NCI-H2227 (cell line): Measurements from ENCODE around the gene SLC16A4.

ENCODE experiments used
- DNase-seq: peaks from one replicate; lab custom pipeline; 2025; ENCODE audit not compliant: unreplicated experiment; lab: John Stamatoyannopoulos, UW

SLC16A4 gene

DNA sequence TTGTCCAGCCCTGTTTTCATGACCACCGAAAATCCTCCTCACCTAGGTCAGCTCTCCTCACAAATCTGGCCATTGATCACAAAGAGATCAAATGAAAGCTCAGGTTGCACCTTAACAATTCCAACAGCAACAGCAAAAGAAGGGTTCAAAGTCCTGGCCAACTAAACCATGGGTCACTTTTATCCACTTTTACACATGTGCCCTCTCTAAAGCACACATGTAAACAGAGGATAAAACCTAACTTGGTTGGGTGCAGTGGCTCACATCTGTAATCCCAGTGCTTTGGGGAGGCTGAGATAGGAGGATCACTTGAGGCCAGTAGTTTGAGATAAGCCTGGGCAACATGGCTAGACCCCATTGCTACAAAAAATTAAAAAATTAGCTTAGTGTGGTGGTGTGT, 55.6 kb downstream of the SLC16A4 start:
- no peak for DNase-seq

DNA sequence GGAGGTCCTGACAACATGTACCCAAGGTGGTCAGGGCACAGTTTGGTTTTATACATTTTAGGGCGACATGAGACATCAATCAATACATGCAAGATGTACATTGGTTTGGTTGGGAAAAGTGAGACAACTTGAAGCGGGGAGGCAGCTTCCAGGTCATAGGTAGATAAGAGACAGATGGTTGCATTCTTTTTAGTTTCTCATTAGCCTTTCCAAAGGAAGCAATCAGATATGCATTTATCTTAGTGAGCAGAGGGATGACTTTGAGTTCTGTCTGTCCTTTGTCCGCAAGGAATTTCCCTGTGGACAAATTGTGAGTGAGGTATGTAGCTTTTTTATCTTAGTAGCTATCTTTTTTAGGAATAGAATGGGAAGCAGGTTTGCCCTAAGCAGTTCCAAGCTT, 62.1 kb downstream of the SLC16A4 start:
- DNase-seq: no peak

DNA sequence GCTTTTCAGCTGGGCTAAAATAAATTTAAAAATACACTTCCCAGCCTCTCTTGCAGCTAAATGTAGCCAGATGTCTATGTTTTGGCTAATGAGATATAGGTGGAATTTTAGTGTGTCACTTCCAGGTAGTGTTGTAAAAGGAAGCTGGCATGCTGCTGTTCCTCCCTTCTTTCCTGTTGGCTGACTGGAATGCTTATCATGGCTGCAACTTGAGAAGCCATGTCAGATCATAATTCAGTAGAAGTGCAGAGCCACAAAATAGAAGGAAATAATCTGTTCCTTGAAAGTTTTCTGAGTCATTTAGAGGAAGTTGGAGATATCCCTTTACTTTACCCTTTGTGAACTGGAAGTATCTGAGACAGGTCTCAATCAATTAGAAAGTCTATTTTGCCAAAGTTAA, 62.6 kb downstream of the SLC16A4 start:
- DNase-seq: no peak

DNA sequence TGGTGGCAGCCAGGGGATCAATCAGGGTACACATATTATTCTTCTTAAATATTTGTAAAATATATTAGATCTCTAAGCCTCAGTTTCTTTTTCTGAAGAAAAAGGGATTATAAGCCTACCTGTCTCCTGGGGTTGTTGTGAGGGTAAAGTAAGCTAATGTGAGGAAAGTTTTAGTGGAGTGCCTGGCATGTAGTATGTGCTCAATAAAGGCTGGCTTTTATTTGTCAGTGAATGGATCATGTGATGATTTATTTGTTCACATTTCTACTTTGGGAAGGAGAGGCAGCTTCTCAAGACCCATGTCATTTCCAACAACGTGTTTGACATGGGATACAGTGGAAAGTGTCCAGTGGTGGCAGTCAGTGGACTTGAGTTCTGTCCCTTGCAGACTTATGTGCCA, 64.0 kb downstream of the SLC16A4 start:
- DNase-seq: no peak

DNA sequence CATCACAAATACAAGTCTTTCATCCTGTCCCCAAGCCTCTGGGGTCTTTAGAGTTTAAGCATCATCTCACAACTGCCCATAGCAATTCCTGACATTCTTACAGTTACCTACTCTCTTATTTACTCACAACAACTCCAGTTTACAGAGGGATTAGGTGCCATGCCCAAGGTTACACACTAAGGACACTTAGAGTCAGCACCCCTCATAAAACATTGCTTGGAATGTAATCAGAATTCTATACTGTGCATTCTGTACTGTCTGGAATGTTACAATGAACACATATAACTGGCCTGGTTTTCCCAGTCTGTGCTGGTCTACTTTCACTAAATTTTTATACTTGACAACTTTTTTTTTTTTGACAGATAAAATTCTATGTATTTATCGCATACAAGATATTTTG, 66.2 kb downstream of the SLC16A4 start:
- DNase-seq: no peak

DNA sequence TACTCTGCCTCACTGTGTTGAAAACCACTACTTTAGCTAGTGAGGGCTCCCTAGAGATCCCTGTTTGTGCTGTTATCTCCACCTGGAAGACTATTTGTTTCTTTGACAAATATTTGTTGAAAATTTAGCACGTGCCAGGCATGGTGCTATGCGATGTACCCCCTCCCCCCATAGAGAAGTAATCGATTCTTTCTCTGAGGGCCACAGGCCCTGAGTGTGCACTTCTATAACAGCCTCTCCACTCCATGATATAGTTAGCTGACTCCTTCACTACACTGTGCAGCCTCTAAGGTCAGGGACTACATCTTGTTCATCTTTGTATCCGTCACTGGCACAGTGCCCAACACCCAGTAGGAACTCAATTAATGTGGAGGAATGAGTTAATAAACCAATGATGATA, 69.0 kb downstream of the SLC16A4 start:
- no peak for DNase-seq

DNA sequence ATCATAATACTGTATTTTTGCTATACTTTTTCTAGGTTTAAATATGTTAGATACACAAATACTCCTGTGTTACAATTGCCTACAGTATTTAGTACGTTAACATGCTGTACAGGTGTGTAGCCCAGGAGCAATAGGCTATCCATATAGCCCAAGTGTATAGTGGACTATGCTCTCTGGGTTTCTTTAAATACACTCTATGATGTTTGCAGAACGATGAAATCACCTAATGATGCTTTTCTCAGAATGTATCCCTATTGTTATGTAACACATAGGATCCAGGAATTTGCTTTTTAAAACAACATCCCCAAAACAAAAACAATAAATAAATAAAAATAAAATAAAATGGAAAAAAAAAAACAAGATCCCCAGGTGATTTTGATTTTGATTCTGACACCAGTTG, 69.8 kb downstream of the SLC16A4 start:
- DNase-seq: no peak

DNA sequence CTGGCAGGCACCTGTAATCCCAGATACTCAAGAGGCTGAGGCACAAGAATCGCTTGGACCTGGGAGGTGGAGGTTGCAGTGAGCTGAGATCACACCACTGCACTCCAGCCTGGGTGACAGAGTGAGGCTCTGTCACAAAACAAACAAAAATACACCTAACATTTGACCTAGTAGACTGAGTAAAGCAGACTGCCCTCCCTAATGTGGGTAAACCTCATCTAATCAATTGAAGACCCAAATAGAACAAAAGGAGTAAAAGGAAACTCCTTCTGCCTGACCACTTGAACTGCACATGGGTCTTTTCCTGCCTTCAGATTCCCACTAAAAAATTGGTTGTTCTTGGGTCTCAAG, 70.7 kb downstream of the SLC16A4 start:
- no peak for DNase-seq

DNA sequence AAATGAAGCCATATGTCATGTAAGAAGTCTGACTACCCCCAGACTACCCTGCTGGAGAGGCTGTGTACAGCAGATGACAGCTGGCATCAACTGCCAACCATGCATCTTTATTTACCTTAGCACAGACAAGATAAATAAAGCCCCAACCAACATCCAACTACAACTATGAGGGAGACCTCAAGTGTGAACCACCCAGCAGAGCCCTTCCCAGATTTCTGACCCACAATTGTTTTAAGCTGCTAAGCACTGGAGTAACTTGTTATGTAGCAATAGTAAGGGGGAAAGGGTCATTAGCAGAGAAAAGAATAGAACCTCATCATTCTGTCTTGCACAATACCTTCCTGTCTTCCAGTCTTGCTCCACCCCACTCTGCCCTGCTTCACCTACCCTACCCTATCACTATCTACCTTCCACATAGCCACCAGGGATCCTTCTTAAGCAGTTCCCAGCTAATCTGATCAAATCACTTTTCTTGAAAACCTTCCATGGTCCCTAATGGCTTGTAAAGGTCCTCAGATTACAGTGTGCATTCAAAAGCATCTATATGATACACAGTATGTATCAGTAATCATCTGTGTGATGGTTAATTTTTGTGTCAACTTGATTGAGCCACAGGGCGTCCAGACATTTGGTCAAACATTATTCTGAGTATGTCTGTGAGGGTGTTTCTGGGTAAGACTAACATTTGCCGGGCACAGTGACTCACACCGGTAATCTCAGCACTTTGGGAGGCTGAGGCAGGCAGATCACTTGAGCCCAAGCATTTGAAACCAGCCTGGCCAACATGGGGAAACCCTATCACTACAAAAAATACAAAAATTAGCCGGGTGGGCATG, 71.3 kb downstream of the SLC16A4 start:
- no peak for DNase-seq

DNA sequence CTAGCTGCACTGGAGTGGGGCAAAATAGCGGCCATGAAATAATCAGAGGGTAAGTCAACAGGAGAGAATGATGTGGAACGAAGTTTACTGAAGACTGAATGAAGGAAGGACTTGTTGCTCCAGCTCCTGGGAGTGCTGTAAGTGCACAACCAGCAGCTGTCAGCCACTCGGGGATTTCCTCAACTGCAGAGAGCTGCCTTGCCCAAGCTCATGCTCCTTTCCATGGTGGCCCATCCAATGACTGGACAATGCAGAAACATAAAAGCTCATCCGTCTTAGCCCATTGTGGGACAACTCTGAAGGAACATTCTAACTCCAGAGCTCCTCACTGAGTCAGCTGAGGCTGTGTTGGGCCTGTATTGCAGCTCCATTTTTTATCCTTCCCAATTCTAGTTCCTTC, 72.8 kb downstream of the SLC16A4 start:
- no peak for DNase-seq

DNA sequence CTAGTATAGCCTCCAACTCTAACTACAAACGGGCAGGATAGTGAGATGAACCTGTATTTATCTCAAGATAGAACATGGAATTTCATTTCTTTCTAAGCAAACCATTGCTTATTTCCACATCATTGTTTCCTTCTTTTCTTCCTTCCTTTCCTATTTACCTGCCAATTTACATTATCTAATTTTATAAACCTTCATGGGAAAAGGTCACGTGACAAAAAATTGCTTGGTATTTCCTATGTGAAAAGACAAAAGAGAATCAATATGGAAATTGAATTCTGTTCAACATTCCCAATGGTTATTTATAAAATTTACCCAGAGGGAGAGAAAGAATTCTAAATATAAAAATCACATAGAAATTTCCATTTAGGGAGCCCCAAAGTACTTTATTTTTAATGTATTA, 74.1 kb downstream of the SLC16A4 start:
- DNase-seq: no peak
